Right lobe of liver (tissue), 6 donors: Measurements from ENCODE around the gene GMDS. TPM values are rescaled to one million over a fixed set of nuclear protein-coding genes. Genes with fewer than 3 reads are reported as not detected.
A peak's percentile ranks its signal among the peaks of the same experiment; 100 is the strongest.

Experiments
- ATAC-seq, 4 donors: fragments of 200-7000 bp; cut with Tn5 transposase; one replicate each; pipeline ENCODE4 v1.9.1; 2020; ENCODE audit warnings: mild to moderate bottlenecking in 4 of 4, moderate library complexity in 4 of 4
- DNase-seq, 3 donors: peaks; one replicate each; pipeline ENCODE4 v3.0.0-alpha.2; 2020
- H3K27ac ChIP-seq, 3 donors: fragments of 200-600 bp; one replicate each; pipeline ENCODE4 v1.8.0; 2022
- H3K27me3 ChIP-seq, 2 donors: fragments of 200-600 bp; one replicate each; pipeline ENCODE4 v1.8.0; 2022
- H3K36me3 ChIP-seq, 4 donors: fragments of 200-600 bp; sonication (generic) in 1 of 4; one replicate each; pipeline versions ENCODE4 v1.5.1 to v1.8.0; 2017 to 2022; ENCODE audit warnings: control low read depth in 1 of 4
- H3K4me1 ChIP-seq, 4 donors: fragments of 200-600 bp; sonication (generic) in 1 of 4; one replicate each; pipeline versions ENCODE4 v1.5.1 to v1.8.0; 2017 to 2022; ENCODE audit warnings: control low read depth in 1 of 4
- H3K4me3 ChIP-seq, 3 donors: fragments of 200-600 bp; one replicate each; pipeline ENCODE4 v1.8.0; 2022
- H3K9me3 ChIP-seq, 4 donors: fragments of 200-600 bp; sonication (generic) in 1 of 4; one replicate each; pipeline versions ENCODE4 v1.5.1 to v1.8.0; 2017 to 2022; ENCODE audit warnings: control low read depth in 1 of 4
- POLR2A ChIP-seq: fragments of 450-650 bp; IDR thresholded peaks from one replicate; pipeline ENCODE4 v1.6.1; 2017; ENCODE audit warnings: antibody characterized with exemption, mild to moderate bottlenecking
- WGBS: methylation state at CpG from one replicate; pipeline ENCODE4 v1.1.6; 2018; ENCODE audit warnings: low coverage, low lambda C conversion rate; ENCODE audit not compliant: insufficient coverage; ENCODE audit errors: missing lambda C conversion rate; 5-methylcytosine and 5-hydroxymethylcytosine counted together
- intact Hi-C, 2 donors: fragments of 100-400 bp; cut with DNase I; formaldehyde crosslinking; loops; one replicate each; pipeline versions ENCODE4 v1.11.2 to v1.14.1; 2022
- total RNA-seq, 6 experiments: library from RNA; depleted of rRNA in 2 of 6; stranded (reverse); fragments of >200 nt in 2 of 6; fragmentation: NEBNext Ultra II Directional in 3 of 6; extraction: Animal tissue kit (Norgen Biotek cat#: 25700) in 3 of 6; gene quantifications; one replicate each; pipeline versions ENCODE4 v1.1.0 to v1.2.4, GENCODE V29; 2016 to 2023
- TF ChIP-seq, protein P1 (sequence below), 4 donors: fragments of 200-600 bp in 3 of 4; fragments of 450-650 bp in 1 of 4; IDR thresholded peaks; one replicate each; pipeline versions ENCODE4 v1.5.1 to v1.8.0; 2016 to 2022; ENCODE audit warnings: antibody characterized with exemption in 4 of 4, mild to moderate bottlenecking in 2 of 4
- donor health status: DM: no; HTN: yes; CAD: no.
- donor health status: DM: no; HTN: no; CAD: no.
- donor health status: DM: no; HTN: no; CAD: no.
- donor health status: DM: no; HTN: yes; CAD: no.
- donor health status: DM: no; HTN: yes; CAD: no.

The GMDS gene
- total RNA-seq, 6 experiments from 2014 or later = 15.9 to 34.4 (median 23.4) TPM

DNA sequence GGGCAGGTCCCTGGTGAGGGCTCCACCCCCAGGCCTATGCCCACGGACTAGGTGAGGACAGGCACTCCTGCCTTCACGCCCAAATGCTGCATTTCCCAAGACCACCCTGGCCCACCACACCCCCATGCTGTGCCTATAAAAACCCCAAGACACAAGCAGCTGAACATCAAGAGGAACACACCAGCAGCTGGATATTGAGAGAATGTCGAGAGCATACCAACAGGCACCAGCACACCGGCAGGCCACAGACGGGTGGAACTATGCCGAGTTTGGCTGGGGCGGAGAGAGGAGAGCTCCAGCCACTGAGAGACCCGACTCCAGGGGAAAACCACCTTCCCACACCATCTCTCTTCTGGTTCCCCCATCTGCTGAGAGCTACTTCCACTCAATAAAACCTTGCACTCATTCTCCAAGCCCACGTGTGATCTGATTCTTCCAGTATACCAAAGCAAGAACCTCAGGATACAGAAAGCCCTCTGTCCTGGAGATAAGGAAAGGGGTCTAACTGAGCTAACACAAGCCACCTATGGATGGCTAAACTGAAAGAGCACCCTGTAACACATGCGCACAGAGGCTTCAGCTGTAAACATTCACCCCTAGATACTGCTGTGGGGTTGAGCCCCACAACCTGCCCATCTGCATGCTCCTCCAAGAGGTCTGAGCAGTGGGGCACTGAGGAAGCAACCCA is 319.5 kb downstream of the GMDS start:
- Histone ChIP-seq H3K4me1 (no peaks in the 10 kb centered on the region), H3K9me3 (no peaks in the 10 kb centered on the region), H3K27me3 (no peaks in the 10 kb centered on the region), H3K27ac (no peak overlapping the region), H3K4me3 (no peak overlapping the region), H3K36me3 (no peaks in the 10 kb centered on the region)
- TF ChIP-seq, protein P1, sequence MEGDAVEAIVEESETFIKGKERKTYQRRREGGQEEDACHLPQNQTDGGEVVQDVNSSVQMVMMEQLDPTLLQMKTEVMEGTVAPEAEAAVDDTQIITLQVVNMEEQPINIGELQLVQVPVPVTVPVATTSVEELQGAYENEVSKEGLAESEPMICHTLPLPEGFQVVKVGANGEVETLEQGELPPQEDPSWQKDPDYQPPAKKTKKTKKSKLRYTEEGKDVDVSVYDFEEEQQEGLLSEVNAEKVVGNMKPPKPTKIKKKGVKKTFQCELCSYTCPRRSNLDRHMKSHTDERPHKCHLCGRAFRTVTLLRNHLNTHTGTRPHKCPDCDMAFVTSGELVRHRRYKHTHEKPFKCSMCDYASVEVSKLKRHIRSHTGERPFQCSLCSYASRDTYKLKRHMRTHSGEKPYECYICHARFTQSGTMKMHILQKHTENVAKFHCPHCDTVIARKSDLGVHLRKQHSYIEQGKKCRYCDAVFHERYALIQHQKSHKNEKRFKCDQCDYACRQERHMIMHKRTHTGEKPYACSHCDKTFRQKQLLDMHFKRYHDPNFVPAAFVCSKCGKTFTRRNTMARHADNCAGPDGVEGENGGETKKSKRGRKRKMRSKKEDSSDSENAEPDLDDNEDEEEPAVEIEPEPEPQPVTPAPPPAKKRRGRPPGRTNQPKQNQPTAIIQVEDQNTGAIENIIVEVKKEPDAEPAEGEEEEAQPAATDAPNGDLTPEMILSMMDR (IDR thresholded peaks at IDR 0.05) = no peak
- TF ChIP-seq POLR2A = no peak
- DNase-seq (no peak), ATAC-seq (no peak)
- intact Hi-C loops = no loop called here
- WGBS = 94% methylated on average over 6 of the region's 10 CpGs

- intact Hi-C loops = no loop called here
- 93% methylated on average over 11 of the region's 14 CpGs for WGBS
- Histone ChIP-seq H3K27me3 (no peaks in the 10 kb centered on the region), H3K27ac (no peak overlapping the region), H3K4me3 (no peak overlapping the region), H3K4me1 (no peaks in the 10 kb centered on the region), H3K9me3 (no peaks in the 10 kb centered on the region), H3K36me3 (no peaks in the 10 kb centered on the region)
- DNase-seq (no peak), ATAC-seq (no peak)
- TF ChIP-seq, protein P1 (IDR thresholded peaks at IDR 0.05) = no peak
- no peak for TF ChIP-seq POLR2A
Measured at GRCh38 chr6:1923449-1923848, 322.0 kb downstream of the GMDS start.

GRCh38 chr6:1917626-1918371 is 327.6 kb downstream of the GMDS start:
- H3K9me3 ChIP-seq = no peaks in the 10 kb centered on the region
- no peak for TF ChIP-seq POLR2A
- TF ChIP-seq, protein P1 (IDR thresholded peaks at IDR 0.05) = no peak
- no peaks in the 10 kb centered on the region for H3K36me3 ChIP-seq
- no peaks in the 10 kb centered on the region for H3K4me1 ChIP-seq
- intact Hi-C loops = no loop called here
- DNase-seq = no peak
- H3K27me3 ChIP-seq = no peaks in the 10 kb centered on the region
- 43% methylated on average over 5 of the region's 9 CpGs for WGBS
- H3K4me3 ChIP-seq = no peak overlapping the region
- peak in 1 of 4 donors; percentile 55 for ATAC-seq
- no peak overlapping the region for H3K27ac ChIP-seq

DNA sequence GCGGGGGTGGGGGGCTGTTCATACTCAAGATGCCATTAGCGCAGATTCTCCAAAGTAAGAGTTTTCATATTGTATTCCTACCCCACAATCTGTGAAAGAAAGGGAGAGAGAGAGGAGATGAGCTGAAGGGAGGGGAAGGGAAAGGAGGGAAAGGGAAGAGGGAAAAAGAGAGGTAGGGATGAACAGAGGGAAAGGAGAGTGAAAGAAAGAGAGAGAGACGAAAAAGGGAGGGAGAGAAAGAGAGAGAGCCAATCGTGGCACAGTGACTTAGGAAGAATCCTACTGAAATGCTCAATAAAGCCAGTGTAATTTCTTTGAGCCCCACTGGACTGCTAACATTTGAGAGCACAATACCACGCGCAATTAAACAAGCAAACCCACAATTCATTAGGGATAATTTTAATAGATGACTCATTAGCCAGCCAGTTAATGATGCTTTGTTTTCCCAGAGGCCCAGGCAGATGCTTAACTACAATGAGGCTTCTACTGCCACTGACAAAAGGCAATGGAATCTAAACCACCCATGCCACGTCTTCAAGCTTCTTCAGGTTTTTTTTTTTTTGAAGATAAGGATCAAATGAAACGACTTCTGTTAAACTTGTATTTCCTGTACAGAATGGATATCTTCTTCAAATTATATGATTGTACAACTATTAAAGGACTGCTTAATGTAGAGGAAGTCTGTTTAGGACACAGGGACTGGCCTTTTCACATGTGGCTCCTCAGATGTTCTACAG is 328.9 kb downstream of the GMDS start:
- H3K27me3 ChIP-seq = no peaks in the 10 kb centered on the region
- 82% methylated on average over 8 of the region's 8 CpGs for WGBS
- H3K4me3 ChIP-seq = no peak overlapping the region
- DNase-seq = no peak
- no peak for TF ChIP-seq POLR2A
- TF ChIP-seq, protein P1 (IDR thresholded peaks at IDR 0.05) = no peak
- intact Hi-C loops = no loop called here
- no peak overlapping the region for H3K27ac ChIP-seq
- no peaks in the 10 kb centered on the region for H3K36me3 ChIP-seq
- no peaks in the 10 kb centered on the region for H3K9me3 ChIP-seq
- no peaks in the 10 kb centered on the region for H3K4me1 ChIP-seq
- no peak for ATAC-seq
